ENCODE results near the gene UNC45B. TPM values are rescaled to one million over a fixed set of nuclear protein-coding genes. Genes with fewer than 3 reads are reported as not detected.
"Not testable (repeated sequence)": the region's sequence is repeated elsewhere in the genome, so short reads cannot be mapped to it uniquely, and the experiment has no call there.

Gene UNC45B
- total RNA-seq, 3 donors from 2014 or later, result 0.05 TPM; not detected in 2

- H3K9me3 ChIP-seq, result no peaks in the 10 kb centered on the region
- intact Hi-C loops (cut with DNase I, micrococcal nuclease), result no loop called here
- TF ChIP-seq, protein P1, sequence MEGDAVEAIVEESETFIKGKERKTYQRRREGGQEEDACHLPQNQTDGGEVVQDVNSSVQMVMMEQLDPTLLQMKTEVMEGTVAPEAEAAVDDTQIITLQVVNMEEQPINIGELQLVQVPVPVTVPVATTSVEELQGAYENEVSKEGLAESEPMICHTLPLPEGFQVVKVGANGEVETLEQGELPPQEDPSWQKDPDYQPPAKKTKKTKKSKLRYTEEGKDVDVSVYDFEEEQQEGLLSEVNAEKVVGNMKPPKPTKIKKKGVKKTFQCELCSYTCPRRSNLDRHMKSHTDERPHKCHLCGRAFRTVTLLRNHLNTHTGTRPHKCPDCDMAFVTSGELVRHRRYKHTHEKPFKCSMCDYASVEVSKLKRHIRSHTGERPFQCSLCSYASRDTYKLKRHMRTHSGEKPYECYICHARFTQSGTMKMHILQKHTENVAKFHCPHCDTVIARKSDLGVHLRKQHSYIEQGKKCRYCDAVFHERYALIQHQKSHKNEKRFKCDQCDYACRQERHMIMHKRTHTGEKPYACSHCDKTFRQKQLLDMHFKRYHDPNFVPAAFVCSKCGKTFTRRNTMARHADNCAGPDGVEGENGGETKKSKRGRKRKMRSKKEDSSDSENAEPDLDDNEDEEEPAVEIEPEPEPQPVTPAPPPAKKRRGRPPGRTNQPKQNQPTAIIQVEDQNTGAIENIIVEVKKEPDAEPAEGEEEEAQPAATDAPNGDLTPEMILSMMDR (IDR thresholded peaks at IDR 0.05), result no peak
- no peak overlapping the region for H3K4me3 ChIP-seq
- H3K36me3 ChIP-seq (ENCODE audit: low read depth), result no peaks in the 10 kb centered on the region
- H3K4me1 ChIP-seq (ENCODE audit: low read depth), result no peaks in the 10 kb centered on the region
- DNase-seq (no peak), ATAC-seq (no peak)
Observed at GRCh38 chr17:35187481-35187880, 39.9 kb downstream of the UNC45B start.

DNA sequence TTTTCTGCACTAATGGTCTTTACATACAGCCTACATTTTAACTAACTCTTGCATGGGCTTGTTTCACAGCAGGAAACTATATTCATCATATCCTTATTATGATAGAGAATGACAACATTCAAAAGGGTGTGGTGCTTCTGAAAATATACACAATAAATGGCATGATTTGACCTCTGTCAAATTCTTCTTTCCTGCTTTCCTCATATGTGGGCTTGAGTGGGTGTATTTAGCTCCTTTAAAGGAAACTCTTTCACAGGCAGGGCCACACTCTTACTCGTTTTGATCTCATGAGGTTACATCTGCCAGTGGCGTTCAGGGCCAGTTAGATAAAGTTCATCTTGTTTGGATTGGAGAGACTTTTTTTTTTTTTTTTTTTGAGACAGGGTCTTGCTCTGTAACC is 40.5 kb downstream of the UNC45B start:
- intact Hi-C loops (cut with DNase I, micrococcal nuclease), result no loop called here
- Histone ChIP-seq H3K9me3 (no peaks in the 10 kb centered on the region), H3K4me1 (ENCODE audit: low read depth) (no peaks in the 10 kb centered on the region), H3K4me3 (no peak overlapping the region), H3K36me3 (ENCODE audit: low read depth) (no peaks in the 10 kb centered on the region)
- ATAC-seq, result peak; percentile 54
- no peak for DNase-seq
- TF ChIP-seq, protein P1 (IDR thresholded peaks at IDR 0.05), result no peak

DNA sequence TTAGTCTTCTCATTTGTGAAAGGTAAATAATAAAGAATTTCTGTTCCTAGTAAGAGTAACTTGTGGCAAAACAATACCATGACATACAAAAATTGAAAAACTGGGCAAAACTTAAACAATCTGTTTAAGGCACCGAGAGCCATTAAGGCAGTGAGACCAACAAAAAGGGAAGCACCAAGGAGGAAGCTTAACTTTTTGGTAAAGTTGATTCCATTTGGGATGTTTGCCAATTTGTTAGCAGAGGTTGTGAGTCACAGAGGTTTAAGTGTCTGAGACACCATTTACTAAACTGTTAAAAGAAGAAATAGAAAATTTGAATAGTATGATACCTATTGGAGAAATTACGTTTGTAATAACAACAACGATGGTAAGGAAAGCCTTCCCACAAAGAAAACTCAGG is 41.7 kb downstream of the UNC45B start:
- DNase-seq (no peak), ATAC-seq (no peak)
- H3K4me1 ChIP-seq (ENCODE audit: low read depth), result no peaks in the 10 kb centered on the region
- no peaks in the 10 kb centered on the region for H3K36me3 ChIP-seq (ENCODE audit: low read depth)
- intact Hi-C loops (cut with DNase I, micrococcal nuclease), result no loop called here
- TF ChIP-seq, protein P1 (IDR thresholded peaks at IDR 0.05), result no peak
- H3K4me3 ChIP-seq, result no peak overlapping the region
- H3K9me3 ChIP-seq, result no peaks in the 10 kb centered on the region

GRCh38 chr17:35191001-35191695 is 43.5 kb downstream of the UNC45B start:
- intact Hi-C loops (cut with DNase I, micrococcal nuclease), result no loop called here
- TF ChIP-seq, protein P1 (IDR thresholded peaks at IDR 0.05), result no peak
- Histone ChIP-seq H3K9me3 (peaks cover under 1% of the 10 kb centered on the region), H3K36me3 (ENCODE audit: low read depth) (no peaks in the 10 kb centered on the region), H3K4me1 (ENCODE audit: low read depth) (no peaks in the 10 kb centered on the region), H3K4me3 (no peak overlapping the region)
- DNase-seq (no peak), ATAC-seq (no peak)

DNA sequence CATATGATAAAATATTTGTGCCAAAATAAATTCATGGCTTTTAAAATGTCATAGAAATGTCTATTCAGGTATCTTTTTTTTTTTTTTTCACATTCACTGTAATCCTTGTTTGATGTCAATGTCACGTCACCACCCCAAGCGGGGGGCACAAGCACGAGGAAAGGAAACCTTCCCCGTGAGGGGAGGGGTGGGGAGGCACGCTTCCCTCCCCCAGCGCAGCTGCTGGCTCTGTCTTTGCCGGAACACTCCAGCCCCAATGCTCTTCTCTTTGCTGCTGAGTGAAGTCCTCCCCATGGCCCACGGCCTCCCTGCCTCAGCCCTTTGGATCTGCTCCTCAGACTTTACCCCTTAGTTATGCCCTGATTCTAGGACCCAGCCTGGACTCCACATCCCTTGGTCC is 45.1 kb downstream of the UNC45B start:
- H3K4me1 ChIP-seq (ENCODE audit: low read depth), result no peaks in the 10 kb centered on the region
- intact Hi-C loops (cut with DNase I, micrococcal nuclease), result no loop called here
- no peaks in the 10 kb centered on the region for H3K36me3 ChIP-seq (ENCODE audit: low read depth)
- no peak for DNase-seq
- ATAC-seq, result no peak
- no peak overlapping the region for H3K4me3 ChIP-seq
- TF ChIP-seq, protein P1 (IDR thresholded peaks at IDR 0.05), result no peak
- H3K9me3 ChIP-seq, result peaks cover 6% of the 10 kb centered on the region

GRCh38 chr17:35194001-35194400 is 46.4 kb downstream of the UNC45B start, which contains the start of gene SLC35G3:
Gene SLC35G3, minus strand, starts transcription at chr17:35194393. Its CDS starts 86 bp downstream, at chr17:35194307.
- intact Hi-C loops (cut with DNase I, micrococcal nuclease); H3K4me3 ChIP-seq; DNase-seq; H3K9me3 ChIP-seq; H3K36me3 ChIP-seq (ENCODE audit: low read depth); H3K4me1 ChIP-seq (ENCODE audit: low read depth); ATAC-seq: not testable (repeated sequence)

DNA sequence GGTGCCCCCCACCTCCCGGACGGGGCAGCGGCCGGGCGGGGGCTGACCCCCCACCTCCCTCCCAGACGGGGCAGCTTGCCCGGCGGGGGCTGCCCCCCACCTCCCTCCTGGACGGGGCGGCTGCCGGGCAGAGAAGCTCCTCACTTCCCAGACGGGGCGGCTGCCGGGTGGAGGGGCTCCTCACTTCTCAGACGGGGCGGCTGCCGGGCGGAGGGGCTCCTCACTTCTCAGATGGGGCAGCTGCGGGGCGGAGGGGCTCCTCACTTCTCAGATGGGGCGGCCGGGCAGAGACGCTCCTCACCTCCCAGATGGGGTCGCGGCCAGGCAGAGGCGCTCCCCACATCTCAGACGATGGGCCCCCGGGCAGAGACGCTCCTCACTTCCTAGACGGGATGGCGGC is 47.4 kb downstream of the UNC45B start:
- ATAC-seq; intact Hi-C loops (cut with DNase I, micrococcal nuclease): not testable (repeated sequence)
- H3K9me3 ChIP-seq, result peaks cover 15% of the 10 kb centered on the region

GRCh38 chr17:35202582-35202981 is 55.0 kb downstream of the UNC45B start:
- intact Hi-C loops (cut with DNase I, micrococcal nuclease); H3K4me1 ChIP-seq (ENCODE audit: low read depth); H3K9me3 ChIP-seq; H3K36me3 ChIP-seq (ENCODE audit: low read depth); ATAC-seq; DNase-seq; H3K4me3 ChIP-seq: not testable (repeated sequence)

More for the DNA sequence above, 47.4 kb downstream of the UNC45B start:
- not testable (repeated sequence) for H3K36me3 ChIP-seq (ENCODE audit: low read depth); DNase-seq; H3K4me1 ChIP-seq (ENCODE audit: low read depth); H3K4me3 ChIP-seq
